ENCODE measurements around the gene ASGR1. TPM values are rescaled to one million over a fixed set of nuclear protein-coding genes. Genes with fewer than 3 reads are reported as not detected.
A peak's percentile ranks its signal among the peaks of the same experiment; 100 is the strongest.

ASGR1 gene
- total RNA-seq, 1 experiment from 2014 or later, result 1.3 TPM

DNA sequence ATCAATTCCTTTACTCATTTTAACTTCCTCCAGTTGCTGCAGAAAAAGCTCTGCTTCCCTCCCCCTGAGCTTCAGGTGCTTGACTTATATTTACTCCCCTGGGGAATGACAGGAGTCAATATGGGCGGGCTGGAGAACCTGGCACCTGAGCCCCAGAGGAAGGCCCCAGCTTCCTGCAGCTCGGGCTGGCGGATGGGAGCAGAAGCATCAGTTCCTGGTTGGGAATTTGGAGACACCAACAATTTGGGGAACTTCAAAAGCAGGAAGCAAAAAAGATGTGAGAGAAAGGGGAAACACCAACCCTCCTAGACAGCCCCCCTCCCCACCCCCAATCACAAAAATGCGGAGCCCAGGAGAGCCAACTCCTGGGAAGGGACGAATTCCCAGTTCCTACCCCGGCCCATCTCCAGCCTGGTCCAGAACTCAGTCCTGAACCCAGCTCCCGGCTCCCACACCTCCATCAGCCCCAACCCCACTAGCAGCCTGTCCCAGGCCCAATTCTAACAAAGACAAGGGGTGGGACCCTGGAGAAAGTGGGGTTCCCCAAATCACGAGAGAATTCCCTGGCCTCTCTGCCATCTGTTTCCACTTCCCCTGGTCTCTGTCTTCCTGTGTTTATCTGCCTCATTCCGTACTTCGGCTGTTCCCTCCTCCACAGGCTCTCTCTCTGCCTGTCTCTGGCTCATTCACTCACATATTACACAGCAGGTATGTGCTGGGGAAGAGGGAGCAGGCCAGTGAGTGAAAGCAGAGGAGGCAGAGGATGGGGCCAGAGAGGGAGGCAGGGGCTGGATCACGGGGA, 48.3 kb downstream of the ASGR1 start:
- Histone ChIP-seq H3K27me3 (ENCODE audit: control insufficient read depth, insufficient read depth, low read length) (no peaks in the 10 kb centered on the region), H3K4me3 (ENCODE audit: low read depth in 2 of 2, low read length in 2 of 2) (no peak overlapping the region), H3K36me3 (ENCODE audit: control insufficient read depth, insufficient read depth, low read length) (no peaks in the 10 kb centered on the region), H3K27ac (ENCODE audit: low read length) (peak overlapping the region; percentile 29; the same call in 1 of the 2 replicates), H3K9me3 (ENCODE audit: control insufficient read depth, insufficient read depth, low read depth, low read length) (no peaks in the 10 kb centered on the region), H3K4me1 (ENCODE audit: control insufficient read depth, insufficient read depth, low read length) (no peaks in the 10 kb centered on the region; the same call in 1 of the 2 replicates)
- no TSS peak for BruUV-seq (replicated peaks)
- intact Hi-C loops (cut with micrococcal nuclease; ENCODE audit: unreplicated experiment) (no loop called here), in situ Hi-C loops (cut with HindIII; ENCODE audit: low pct_unique_long_range_greater_than_20kb, low sequenced_read_pairs) (no loop called here)
- ChIA-PET CTCF (interaction anchor here (0.7 to 1.0 kb wide), 2 partner anchors 80 to 85 kb away, joined by 3 to 6 read pairs; no protein-coding TSS in a partner anchor), POLR2A (no interaction called here)
- ATAC-seq (0 out of 2 replicates have a peak, but pooled peaks have one; percentile 51), DNase-seq (ENCODE audit: low read depth, low spot score) (no peak)
- TF ChIP-seq, protein P1, sequence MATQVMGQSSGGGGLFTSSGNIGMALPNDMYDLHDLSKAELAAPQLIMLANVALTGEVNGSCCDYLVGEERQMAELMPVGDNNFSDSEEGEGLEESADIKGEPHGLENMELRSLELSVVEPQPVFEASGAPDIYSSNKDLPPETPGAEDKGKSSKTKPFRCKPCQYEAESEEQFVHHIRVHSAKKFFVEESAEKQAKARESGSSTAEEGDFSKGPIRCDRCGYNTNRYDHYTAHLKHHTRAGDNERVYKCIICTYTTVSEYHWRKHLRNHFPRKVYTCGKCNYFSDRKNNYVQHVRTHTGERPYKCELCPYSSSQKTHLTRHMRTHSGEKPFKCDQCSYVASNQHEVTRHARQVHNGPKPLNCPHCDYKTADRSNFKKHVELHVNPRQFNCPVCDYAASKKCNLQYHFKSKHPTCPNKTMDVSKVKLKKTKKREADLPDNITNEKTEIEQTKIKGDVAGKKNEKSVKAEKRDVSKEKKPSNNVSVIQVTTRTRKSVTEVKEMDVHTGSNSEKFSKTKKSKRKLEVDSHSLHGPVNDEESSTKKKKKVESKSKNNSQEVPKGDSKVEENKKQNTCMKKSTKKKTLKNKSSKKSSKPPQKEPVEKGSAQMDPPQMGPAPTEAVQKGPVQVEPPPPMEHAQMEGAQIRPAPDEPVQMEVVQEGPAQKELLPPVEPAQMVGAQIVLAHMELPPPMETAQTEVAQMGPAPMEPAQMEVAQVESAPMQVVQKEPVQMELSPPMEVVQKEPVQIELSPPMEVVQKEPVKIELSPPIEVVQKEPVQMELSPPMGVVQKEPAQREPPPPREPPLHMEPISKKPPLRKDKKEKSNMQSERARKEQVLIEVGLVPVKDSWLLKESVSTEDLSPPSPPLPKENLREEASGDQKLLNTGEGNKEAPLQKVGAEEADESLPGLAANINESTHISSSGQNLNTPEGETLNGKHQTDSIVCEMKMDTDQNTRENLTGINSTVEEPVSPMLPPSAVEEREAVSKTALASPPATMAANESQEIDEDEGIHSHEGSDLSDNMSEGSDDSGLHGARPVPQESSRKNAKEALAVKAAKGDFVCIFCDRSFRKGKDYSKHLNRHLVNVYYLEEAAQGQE (IDR thresholded peaks at IDR 0.05; ENCODE audit: insufficient read depth in 1 of 2, low read depth in 2 of 2, low read length in 1 of 2), result no peak
- TF ChIP-seq, protein P2, sequence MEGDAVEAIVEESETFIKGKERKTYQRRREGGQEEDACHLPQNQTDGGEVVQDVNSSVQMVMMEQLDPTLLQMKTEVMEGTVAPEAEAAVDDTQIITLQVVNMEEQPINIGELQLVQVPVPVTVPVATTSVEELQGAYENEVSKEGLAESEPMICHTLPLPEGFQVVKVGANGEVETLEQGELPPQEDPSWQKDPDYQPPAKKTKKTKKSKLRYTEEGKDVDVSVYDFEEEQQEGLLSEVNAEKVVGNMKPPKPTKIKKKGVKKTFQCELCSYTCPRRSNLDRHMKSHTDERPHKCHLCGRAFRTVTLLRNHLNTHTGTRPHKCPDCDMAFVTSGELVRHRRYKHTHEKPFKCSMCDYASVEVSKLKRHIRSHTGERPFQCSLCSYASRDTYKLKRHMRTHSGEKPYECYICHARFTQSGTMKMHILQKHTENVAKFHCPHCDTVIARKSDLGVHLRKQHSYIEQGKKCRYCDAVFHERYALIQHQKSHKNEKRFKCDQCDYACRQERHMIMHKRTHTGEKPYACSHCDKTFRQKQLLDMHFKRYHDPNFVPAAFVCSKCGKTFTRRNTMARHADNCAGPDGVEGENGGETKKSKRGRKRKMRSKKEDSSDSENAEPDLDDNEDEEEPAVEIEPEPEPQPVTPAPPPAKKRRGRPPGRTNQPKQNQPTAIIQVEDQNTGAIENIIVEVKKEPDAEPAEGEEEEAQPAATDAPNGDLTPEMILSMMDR (IDR thresholded peaks at IDR 0.05), result no peak
- TF ChIP-seq POLR2AphosphoS5 (IDR thresholded peaks at IDR 0.05; ENCODE audit: low read depth, low read length) (no peak), SIN3A (IDR thresholded peaks at IDR 0.05; ENCODE audit: borderline replicate concordance, insufficient read depth, low read depth, low read length) (no peak), TCF7L2 (IDR thresholded peaks at IDR 0.05; ENCODE audit: low read depth, low read length) (no peak)

DNA sequence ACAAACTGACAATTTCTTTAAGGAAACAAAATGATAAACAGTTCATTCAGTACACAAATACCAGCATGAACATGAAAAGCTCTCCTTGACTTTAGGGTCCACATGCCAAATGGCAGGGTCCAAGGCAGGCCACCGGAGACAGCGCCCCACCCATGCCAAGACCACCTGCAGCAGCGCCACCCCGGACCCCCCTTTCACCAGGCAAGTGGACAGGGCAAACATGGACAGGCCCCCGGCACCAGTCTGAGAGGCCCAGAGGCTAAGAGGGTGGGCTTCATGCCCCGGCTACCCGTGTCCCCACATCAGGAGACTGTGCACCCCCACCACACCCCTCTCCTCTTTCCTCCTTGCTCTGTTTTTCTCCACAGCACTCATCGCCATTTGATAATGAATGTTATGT, 49.9 kb downstream of the ASGR1 start:
- Histone ChIP-seq H3K27ac (ENCODE audit: low read length) (no peak overlapping the region), H3K27me3 (ENCODE audit: control insufficient read depth, insufficient read depth, low read length) (no peaks in the 10 kb centered on the region), H3K9me3 (ENCODE audit: control insufficient read depth, insufficient read depth, low read depth, low read length) (no peaks in the 10 kb centered on the region), H3K4me3 (ENCODE audit: low read depth in 2 of 2, low read length in 2 of 2) (no peak overlapping the region), H3K4me1 (ENCODE audit: control insufficient read depth, insufficient read depth, low read length) (no peaks in the 10 kb centered on the region; the same call in 1 of the 2 replicates), H3K36me3 (ENCODE audit: control insufficient read depth, insufficient read depth, low read length) (no peaks in the 10 kb centered on the region)
- TF ChIP-seq POLR2AphosphoS5 (IDR thresholded peaks at IDR 0.05; ENCODE audit: low read depth, low read length) (no peak), SIN3A (IDR thresholded peaks at IDR 0.05; ENCODE audit: borderline replicate concordance, insufficient read depth, low read depth, low read length) (no peak)
- BruUV-seq (replicated peaks), result no TSS peak
- intact Hi-C loops (cut with micrococcal nuclease; ENCODE audit: unreplicated experiment), result no loop called here
- ATAC-seq (no peak), DNase-seq (ENCODE audit: low read depth, low spot score) (no peak)
- POLR2A ChIA-PET, result no interaction called here
- in situ Hi-C loops (cut with HindIII; ENCODE audit: low pct_unique_long_range_greater_than_20kb, low sequenced_read_pairs), result no loop called here
- CTCF ChIA-PET, result interaction anchor here (0.6 to 0.7 kb wide), 2 partner anchors 22 to 1754 kb away, joined by 3 read pairs; no protein-coding TSS in a partner anchor

DNA sequence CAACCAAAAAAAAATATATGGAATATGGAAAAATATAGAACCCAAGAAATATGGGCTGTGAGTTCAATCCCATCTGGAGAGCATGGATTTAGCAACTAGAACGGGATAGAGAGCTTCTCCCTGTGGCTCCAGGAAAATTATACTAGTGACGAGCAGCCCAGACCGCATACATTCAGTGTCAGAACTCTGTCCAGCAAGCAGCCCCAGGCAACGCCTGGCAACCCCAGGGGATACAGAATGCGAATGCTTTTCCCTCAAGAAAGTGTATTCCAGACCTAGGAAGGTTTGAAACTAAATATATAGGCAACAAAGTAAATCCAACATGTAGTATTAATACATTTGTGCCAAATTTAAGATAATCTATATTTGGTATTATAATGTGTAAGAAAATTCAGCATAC, 51.0 kb downstream of the ASGR1 start:
- DNase-seq (ENCODE audit: low read depth, low spot score), result no peak
- CTCF ChIA-PET, result no interaction called here
- BruUV-seq (replicated peaks), result no TSS peak
- no peak overlapping the region for H3K27ac ChIP-seq (ENCODE audit: low read length)
- POLR2A ChIA-PET, result no interaction called here
- H3K9me3 ChIP-seq (ENCODE audit: control insufficient read depth, insufficient read depth, low read depth, low read length), result no peaks in the 10 kb centered on the region
- H3K4me3 ChIP-seq (ENCODE audit: low read depth in 2 of 2, low read length in 2 of 2), result no peak overlapping the region
- ATAC-seq, result no peak
- no peaks in the 10 kb centered on the region for H3K36me3 ChIP-seq (ENCODE audit: control insufficient read depth, insufficient read depth, low read length)
- intact Hi-C loops (cut with micrococcal nuclease; ENCODE audit: unreplicated experiment) (no loop called here), in situ Hi-C loops (cut with HindIII; ENCODE audit: low pct_unique_long_range_greater_than_20kb, low sequenced_read_pairs) (no loop called here)
- no peaks in the 10 kb centered on the region for H3K27me3 ChIP-seq (ENCODE audit: control insufficient read depth, insufficient read depth, low read length)
- no peaks in the 10 kb centered on the region; the same call in 1 of the 2 replicates for H3K4me1 ChIP-seq (ENCODE audit: control insufficient read depth, insufficient read depth, low read length)
- no peak for TF ChIP-seq TCF7L2 (IDR thresholded peaks at IDR 0.05; ENCODE audit: low read depth, low read length)
- TF ChIP-seq, protein P1 (IDR thresholded peaks at IDR 0.05; ENCODE audit: insufficient read depth in 1 of 2, low read depth in 2 of 2, low read length in 1 of 2), result no peak
- TF ChIP-seq SIN3A (IDR thresholded peaks at IDR 0.05; ENCODE audit: borderline replicate concordance, insufficient read depth, low read depth, low read length), result no peak
- TF ChIP-seq, protein P2 (IDR thresholded peaks at IDR 0.05), result no peak
- TF ChIP-seq POLR2AphosphoS5 (IDR thresholded peaks at IDR 0.05; ENCODE audit: low read depth, low read length), result no peak
